ENCODE data around the gene SLC2A6. TPM values are rescaled to one million over a fixed set of nuclear protein-coding genes. Genes with fewer than 3 reads are reported as not detected.

SLC2A6 gene
- total RNA-seq, 2 experiments from 2014 or later = 5.4 to 6.7 TPM

GRCh38 chr9:133427658-133428348, 51.1 kb downstream of the SLC2A6 start:
- H3K4me3 Mint-ChIP-seq = peak overlapping the region; percentile 35
- H3K27ac Mint-ChIP-seq = no peak overlapping the region
- H3K4me1 Mint-ChIP-seq (ENCODE audit: low read depth) = peaks cover 3% of the 10 kb centered on the region
- POLR2A ChIA-PET = interaction anchor here (0.9 to 1.0 kb wide), 3 partner anchors 9 to 12 kb away, joined by 3 to 4 read pairs (median 3); partner anchors contain the start of gene REXO4
- CTCF ChIA-PET = interaction anchor here (0.7 kb wide), 1 partner anchor 242 kb away, joined by 5 read pairs; no protein-coding TSS in a partner anchor
- ATAC-seq (no peak), DNase-seq (no peak)
- H3K9me3 Mint-ChIP-seq = no peaks in the 10 kb centered on the region
- TF ChIP-seq CTCF (IDR thresholded peaks at IDR 0.05) = no peak
- no peaks in the 10 kb centered on the region for H3K36me3 Mint-ChIP-seq (ENCODE audit: low read depth)
- H3K27me3 Mint-ChIP-seq = peaks cover 23% of the 10 kb centered on the region
- intact Hi-C loops (cut with micrococcal nuclease) = no loop called here

GRCh38 chr9:133426011-133426410, 52.9 kb downstream of the SLC2A6 start:
- POLR2A ChIA-PET = no interaction called here
- H3K27ac Mint-ChIP-seq = no peak overlapping the region
- no peaks in the 10 kb centered on the region for H3K36me3 Mint-ChIP-seq (ENCODE audit: low read depth)

GRCh38 chr9:133425049-133425632, 53.8 kb downstream of the SLC2A6 start:
- Mint-ChIP-seq H3K27ac (no peak overlapping the region), H3K27me3 (peaks cover 20% of the 10 kb centered on the region), H3K9me3 (no peaks in the 10 kb centered on the region), H3K4me3 (no peak overlapping the region), H3K4me1 (ENCODE audit: low read depth) (peaks cover 27% of the 10 kb centered on the region), H3K36me3 (ENCODE audit: low read depth) (no peaks in the 10 kb centered on the region)
- no peak for TF ChIP-seq CTCF (IDR thresholded peaks at IDR 0.05)
- DNase-seq = no peak
- ChIA-PET CTCF (no interaction called here), POLR2A (interaction anchor here (1.6 kb wide), 1 partner anchor 73 kb away, joined by 4 read pairs; no protein-coding TSS in a partner anchor)
- intact Hi-C loops (cut with micrococcal nuclease) = no loop called here
- no peak for ATAC-seq

More at GRCh38 chr9:133426011-133426410, 52.9 kb downstream of the SLC2A6 start:
- ATAC-seq = no peak
- no peak for DNase-seq
- CTCF ChIA-PET = no interaction called here
- Mint-ChIP-seq H3K9me3 (no peaks in the 10 kb centered on the region), H3K4me3 (no peak overlapping the region), H3K27me3 (peaks cover 23% of the 10 kb centered on the region), H3K4me1 (ENCODE audit: low read depth) (peaks cover 19% of the 10 kb centered on the region)
- intact Hi-C loops (cut with micrococcal nuclease) = no loop called here
- TF ChIP-seq CTCF (IDR thresholded peaks at IDR 0.05) = no peak

DNA sequence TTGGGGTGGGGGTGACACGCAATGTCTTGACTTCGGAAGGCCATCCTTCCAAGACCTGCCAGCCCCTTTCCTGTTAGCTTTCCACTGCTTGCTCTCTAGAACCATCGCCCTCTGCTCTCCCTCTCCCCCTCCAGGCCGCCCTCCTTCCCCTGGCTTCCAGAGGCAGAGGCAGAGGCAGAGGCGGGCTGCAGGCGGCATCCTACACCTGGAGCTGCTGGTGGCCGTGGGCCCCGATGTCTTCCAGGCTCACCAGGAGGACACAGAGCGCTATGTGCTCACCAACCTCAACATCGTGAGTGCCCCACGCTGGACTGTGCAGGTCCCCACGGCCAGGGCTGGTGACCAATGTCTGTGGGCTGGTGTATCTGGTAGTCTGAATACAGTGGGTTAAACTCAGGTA, 54.7 kb downstream of the SLC2A6 start:
- POLR2A ChIA-PET = interaction anchor here (1.1 to 1.6 kb wide), 2 partner anchors 12 to 72 kb away, joined by 3 to 4 read pairs; no protein-coding TSS in a partner anchor
- no peaks in the 10 kb centered on the region for H3K9me3 Mint-ChIP-seq
- H3K27ac Mint-ChIP-seq = no peak overlapping the region
- DNase-seq = no peak
- no peak for TF ChIP-seq CTCF (IDR thresholded peaks at IDR 0.05)
- peaks cover 19% of the 10 kb centered on the region for H3K27me3 Mint-ChIP-seq
- CTCF ChIA-PET = no interaction called here
- peaks cover 30% of the 10 kb centered on the region for H3K4me1 Mint-ChIP-seq (ENCODE audit: low read depth)
- H3K36me3 Mint-ChIP-seq (ENCODE audit: low read depth) = no peaks in the 10 kb centered on the region
- no peak overlapping the region for H3K4me3 Mint-ChIP-seq
- intact Hi-C loops (cut with micrococcal nuclease) = no loop called here
- no peak for ATAC-seq

GRCh38 chr9:133423216-133423615, 55.7 kb downstream of the SLC2A6 start:
- Mint-ChIP-seq H3K4me1 (ENCODE audit: low read depth) (peaks cover 37% of the 10 kb centered on the region), H3K36me3 (ENCODE audit: low read depth) (no peaks in the 10 kb centered on the region), H3K27me3 (peaks cover 19% of the 10 kb centered on the region), H3K27ac (peak overlapping the region; percentile 62), H3K9me3 (no peaks in the 10 kb centered on the region), H3K4me3 (no peak overlapping the region)
- intact Hi-C loops (cut with micrococcal nuclease) = no loop called here
- no peak for TF ChIP-seq CTCF (IDR thresholded peaks at IDR 0.05)
- ChIA-PET POLR2A (interaction anchor here (1.1 kb wide), 1 partner anchor 11 kb away, joined by 3 read pairs; no protein-coding TSS in a partner anchor), CTCF (no interaction called here)
- DNase-seq (no peak), ATAC-seq (no peak)

Measured in activated CD8-positive, alpha-beta T cell treated with anti-CD3 and anti-CD28 coated beads for 36 hours (primary cell).